PC-9 (cell line): ENCODE results near the gene CDCA3.

ENCODE experiments used
- EZH2 ChIP-seq: fragments of 200-600 bp; sonication (generic); IDR thresholded peaks from 2 replicates; pipeline ENCODE4 v1.8.0; 2017; ENCODE audit warnings: antibody characterized with exemption, low read depth
- TF ChIP-seq, protein P1 (sequence below): fragments of 200-600 bp; sonication (generic); conservative IDR thresholded peaks from 2 replicates; pipeline ENCODE4 v1.6.1; 2017; ENCODE audit warnings: mixed run types, antibody characterized with exemption, mild to moderate bottlenecking, moderate library complexity

DNA sequence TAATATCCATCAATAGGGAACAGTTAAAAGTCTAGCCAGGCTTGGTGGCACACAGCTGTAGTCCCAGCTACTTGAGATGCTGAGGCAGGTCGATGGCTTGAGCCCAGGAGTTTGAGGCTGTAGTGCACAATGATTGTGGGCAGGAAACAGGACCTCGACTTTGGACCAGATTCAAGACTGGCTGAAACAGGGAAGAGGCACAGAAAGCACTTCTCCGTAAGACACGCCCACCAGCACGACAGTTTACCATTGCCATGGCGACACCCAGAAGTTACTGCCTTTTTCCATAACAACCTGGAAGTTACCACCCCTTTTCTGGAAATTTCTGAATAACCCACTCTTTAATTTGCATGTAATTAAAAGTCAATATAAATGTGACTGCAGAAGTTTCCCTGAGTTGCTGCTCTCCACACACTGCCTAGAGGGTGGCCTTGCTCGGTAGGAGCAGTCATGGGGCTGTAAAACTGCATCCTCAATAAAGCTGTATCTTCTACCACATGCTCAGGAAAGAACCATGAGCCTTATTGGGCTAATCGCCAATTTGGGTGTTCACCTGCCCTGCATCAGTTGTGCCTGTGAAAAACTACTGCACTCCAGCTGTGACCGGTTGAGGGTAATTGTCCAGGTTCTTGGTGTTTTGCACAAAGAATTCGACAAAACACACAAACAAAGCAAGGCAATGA, 48.9 kb upstream of the CDCA3 start:
- TF ChIP-seq, protein P1, sequence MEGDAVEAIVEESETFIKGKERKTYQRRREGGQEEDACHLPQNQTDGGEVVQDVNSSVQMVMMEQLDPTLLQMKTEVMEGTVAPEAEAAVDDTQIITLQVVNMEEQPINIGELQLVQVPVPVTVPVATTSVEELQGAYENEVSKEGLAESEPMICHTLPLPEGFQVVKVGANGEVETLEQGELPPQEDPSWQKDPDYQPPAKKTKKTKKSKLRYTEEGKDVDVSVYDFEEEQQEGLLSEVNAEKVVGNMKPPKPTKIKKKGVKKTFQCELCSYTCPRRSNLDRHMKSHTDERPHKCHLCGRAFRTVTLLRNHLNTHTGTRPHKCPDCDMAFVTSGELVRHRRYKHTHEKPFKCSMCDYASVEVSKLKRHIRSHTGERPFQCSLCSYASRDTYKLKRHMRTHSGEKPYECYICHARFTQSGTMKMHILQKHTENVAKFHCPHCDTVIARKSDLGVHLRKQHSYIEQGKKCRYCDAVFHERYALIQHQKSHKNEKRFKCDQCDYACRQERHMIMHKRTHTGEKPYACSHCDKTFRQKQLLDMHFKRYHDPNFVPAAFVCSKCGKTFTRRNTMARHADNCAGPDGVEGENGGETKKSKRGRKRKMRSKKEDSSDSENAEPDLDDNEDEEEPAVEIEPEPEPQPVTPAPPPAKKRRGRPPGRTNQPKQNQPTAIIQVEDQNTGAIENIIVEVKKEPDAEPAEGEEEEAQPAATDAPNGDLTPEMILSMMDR = no peak
- TF ChIP-seq EZH2 = no peak
